ENCODE results near the gene SLCO2A1. TPM values are rescaled to one million over a fixed set of nuclear protein-coding genes. Genes with fewer than 3 reads are reported as not detected.

SLCO2A1 gene
- total RNA-seq, 4 donors from 2014 or later = 8.4 to 68.5 (median 22.7) TPM

- no peaks in the 10 kb centered on the region for H3K36me3 ChIP-seq
- H3K27ac ChIP-seq = no peak overlapping the region
- DNase-seq = no peak
- TF ChIP-seq POLR2A (IDR thresholded peaks at IDR 0.05) (no peak), CTCF (IDR thresholded peaks at IDR 0.05) (no peak), EP300 (IDR thresholded peaks at IDR 0.05; ENCODE audit: low read depth) (no peak), POLR2AphosphoS5 (IDR thresholded peaks at IDR 0.05) (no peak)
- WGBS, 2 donors (ENCODE audit: low coverage in 1 of 2) = 98 to 100% methylated on average over 1 to 2 of the region's 2 CpGs
- no peak overlapping the region for H3K4me3 ChIP-seq
- in situ Hi-C loops (cut with MboI; ENCODE audit: low pct_ligation_motif_present in 1 of 4, low pct_unique_long_range_greater_than_20kb in 1 of 4, low sequenced_read_pairs in 3 of 4) = no loop called here
- intact Hi-C loops (cut with DNase I; ENCODE audit: low total_unique reads) = no loop called here
- H3K27me3 ChIP-seq = no peaks in the 10 kb centered on the region
- no peaks in the 10 kb centered on the region for H3K4me1 ChIP-seq
- H3K9me3 ChIP-seq = no peaks in the 10 kb centered on the region
Measured at GRCh38 chr3:134014270-134014669, 15.5 kb downstream of the SLCO2A1 start.

GRCh38 chr3:134013280-134013679, 16.4 kb downstream of the SLCO2A1 start:
- Histone ChIP-seq H3K9me3 (no peaks in the 10 kb centered on the region), H3K36me3 (no peaks in the 10 kb centered on the region), H3K4me1 (no peaks in the 10 kb centered on the region), H3K4me3 (no peak overlapping the region), H3K27me3 (no peaks in the 10 kb centered on the region), H3K27ac (no peak overlapping the region)
- DNase-seq = no peak
- no peak for TF ChIP-seq CTCF (IDR thresholded peaks at IDR 0.05)
- TF ChIP-seq EP300 (IDR thresholded peaks at IDR 0.05; ENCODE audit: low read depth) = no peak
- no peak for TF ChIP-seq POLR2AphosphoS5 (IDR thresholded peaks at IDR 0.05)
- no peak for TF ChIP-seq POLR2A (IDR thresholded peaks at IDR 0.05)
- 20 to 81% methylated on average over 1 to 3 of the region's 3 CpGs for WGBS, 2 donors (ENCODE audit: low coverage in 1 of 2)
- in situ Hi-C loops (cut with MboI; ENCODE audit: low pct_ligation_motif_present in 1 of 4, low pct_unique_long_range_greater_than_20kb in 1 of 4, low sequenced_read_pairs in 3 of 4) = no loop called here
- intact Hi-C loops (cut with DNase I; ENCODE audit: low total_unique reads) = no loop called here

DNA sequence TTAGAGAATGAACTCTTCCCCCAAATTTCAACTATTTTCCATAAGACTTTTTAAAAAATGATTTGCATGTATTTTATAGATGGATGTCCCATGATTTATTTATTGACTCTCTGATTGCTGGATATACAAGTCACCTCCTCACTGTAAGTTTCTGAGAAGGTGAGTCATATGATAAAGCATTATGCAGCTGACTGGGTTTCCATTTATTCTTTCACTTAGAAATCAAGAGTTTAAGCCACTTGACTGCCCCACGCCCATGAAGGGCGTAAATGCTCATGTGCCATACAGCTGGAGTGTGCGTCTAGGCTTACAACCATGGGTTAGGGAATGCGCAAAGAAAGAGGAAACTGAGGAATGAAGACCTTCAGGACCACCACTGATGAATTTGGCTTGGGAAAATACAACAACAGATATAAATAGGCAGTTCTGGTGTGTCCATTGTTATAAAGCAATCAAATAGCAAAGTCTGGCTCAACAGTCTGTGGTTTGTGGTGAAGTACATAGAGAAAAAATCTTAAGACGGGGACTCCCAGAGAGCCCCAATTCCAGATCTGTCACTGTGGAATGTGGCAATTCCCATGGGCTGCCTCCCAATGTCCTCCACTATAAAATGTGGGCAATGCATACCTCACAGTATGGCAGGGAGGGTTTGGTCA, 20.3 kb downstream of the SLCO2A1 start:
- Histone ChIP-seq H3K4me3 (no peak overlapping the region), H3K36me3 (no peaks in the 10 kb centered on the region), H3K9me3 (no peaks in the 10 kb centered on the region), H3K4me1 (no peaks in the 10 kb centered on the region), H3K27ac (no peak overlapping the region), H3K27me3 (no peaks in the 10 kb centered on the region)
- no peak for DNase-seq
- in situ Hi-C loops (cut with MboI; ENCODE audit: low pct_ligation_motif_present in 1 of 4, low pct_unique_long_range_greater_than_20kb in 1 of 4, low sequenced_read_pairs in 3 of 4) (no loop called here), intact Hi-C loops (cut with DNase I; ENCODE audit: low total_unique reads) (no loop called here)
- 80 to 100% methylated on average over 5 of the region's 5 CpGs for WGBS, 2 donors (ENCODE audit: low coverage in 1 of 2)
- no peak for TF ChIP-seq POLR2AphosphoS5 (IDR thresholded peaks at IDR 0.05)
- TF ChIP-seq POLR2A (IDR thresholded peaks at IDR 0.05) = no peak
- TF ChIP-seq CTCF (IDR thresholded peaks at IDR 0.05) = no peak
- TF ChIP-seq EP300 (IDR thresholded peaks at IDR 0.05; ENCODE audit: low read depth) = no peak

GRCh38 chr3:134008630-134009156, 21.0 kb downstream of the SLCO2A1 start:
- no peaks in the 10 kb centered on the region for H3K4me1 ChIP-seq
- no peak for DNase-seq
- H3K36me3 ChIP-seq = no peaks in the 10 kb centered on the region
- no peaks in the 10 kb centered on the region for H3K27me3 ChIP-seq
- no peak for TF ChIP-seq POLR2AphosphoS5 (IDR thresholded peaks at IDR 0.05)
- TF ChIP-seq CTCF (IDR thresholded peaks at IDR 0.05) = no peak
- TF ChIP-seq EP300 (IDR thresholded peaks at IDR 0.05; ENCODE audit: low read depth) = no peak
- TF ChIP-seq POLR2A (IDR thresholded peaks at IDR 0.05) = no peak
- H3K4me3 ChIP-seq = no peak overlapping the region
- no peaks in the 10 kb centered on the region for H3K9me3 ChIP-seq
- in situ Hi-C loops (cut with MboI; ENCODE audit: low pct_ligation_motif_present in 1 of 4, low pct_unique_long_range_greater_than_20kb in 1 of 4, low sequenced_read_pairs in 3 of 4) (no loop called here), intact Hi-C loops (cut with DNase I; ENCODE audit: low total_unique reads) (no loop called here)
- no peak overlapping the region for H3K27ac ChIP-seq
- WGBS, 2 donors (ENCODE audit: low coverage in 1 of 2) = 77% methylated on average over 2 of the region's 2 CpGs; no CpG with 5 or more reads in 1 of the 2 donors
